ENCODE results near the gene WDR72.
"Not testable (repeated sequence)": the region's sequence is repeated elsewhere in the genome, so short reads cannot be mapped to it uniquely, and the experiment has no call there.

Gene WDR72

DNA sequence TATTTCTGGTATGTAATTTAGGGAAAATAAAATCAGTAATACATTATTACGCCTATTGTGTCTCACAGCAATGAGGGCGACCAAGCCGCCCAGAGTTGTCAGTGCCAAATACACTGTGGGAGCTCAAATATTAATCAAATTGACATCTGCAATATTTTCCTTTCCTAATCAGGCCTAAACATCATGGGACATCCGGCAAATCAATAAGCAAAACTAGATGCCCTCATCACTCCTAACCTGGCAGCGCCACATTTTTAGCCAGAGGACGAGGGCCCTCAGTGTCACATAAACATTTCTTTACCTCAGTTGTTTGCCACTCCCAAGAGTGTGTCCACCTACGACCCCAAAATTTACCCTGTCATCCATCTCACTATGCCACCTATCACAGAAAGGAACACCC is 64.1 kb downstream of the WDR72 start:
- no peak for DNase-seq

DNA sequence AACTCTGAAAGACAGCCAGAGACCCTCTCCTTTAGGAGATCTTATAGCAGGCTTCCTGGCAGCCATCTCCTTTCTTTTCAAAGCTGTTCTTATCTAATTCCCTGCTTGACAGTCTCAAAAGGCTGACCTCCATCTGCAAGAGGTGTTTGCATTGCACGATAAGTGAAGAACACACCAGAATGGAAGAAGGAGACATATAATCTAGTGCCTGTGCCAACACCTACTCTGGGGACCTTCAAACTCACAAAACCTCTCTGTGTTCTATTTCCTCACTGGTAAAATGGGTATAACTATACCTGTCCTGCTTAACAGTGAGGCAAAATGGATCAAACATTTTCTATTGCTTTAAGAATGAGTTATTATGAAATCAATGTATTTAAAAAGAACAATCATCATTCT is 65.0 kb downstream of the WDR72 start:
- DNase-seq, result no peak

DNA sequence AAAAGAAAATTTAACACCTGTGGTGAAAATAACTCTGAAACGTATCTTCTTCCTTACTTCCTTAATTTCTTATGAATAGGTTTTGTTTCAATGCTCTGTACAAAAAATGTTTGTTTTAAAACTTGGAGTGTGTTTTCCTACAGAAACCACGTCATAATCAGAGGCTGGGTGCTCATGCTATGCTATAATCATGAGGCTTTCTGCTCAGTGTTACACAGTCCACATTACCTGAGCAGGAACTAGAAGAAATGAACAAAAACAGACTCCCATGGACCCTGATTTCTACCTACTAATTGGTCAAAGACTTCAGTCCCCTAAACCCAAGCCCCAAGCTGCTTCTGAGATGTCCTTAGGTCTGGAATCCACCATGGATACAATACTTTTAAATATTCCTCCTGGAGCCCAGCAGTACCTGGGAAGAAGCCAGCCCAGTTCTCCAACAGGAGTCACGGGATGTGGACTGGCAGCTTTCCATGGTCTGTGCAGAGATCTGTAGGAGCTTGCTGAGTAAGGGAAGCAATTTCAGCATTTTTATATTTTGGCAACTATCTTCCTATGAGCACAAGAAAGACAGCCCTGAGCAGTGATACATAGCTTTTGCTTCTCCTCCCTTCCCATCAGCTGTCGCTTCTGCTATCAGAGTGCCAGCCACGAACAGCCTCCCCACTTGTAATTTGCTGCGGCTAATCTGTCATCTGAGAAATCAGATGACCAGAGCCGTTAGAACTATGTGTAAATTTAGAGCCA is 65.6 kb downstream of the WDR72 start:
- no peak for DNase-seq

DNA sequence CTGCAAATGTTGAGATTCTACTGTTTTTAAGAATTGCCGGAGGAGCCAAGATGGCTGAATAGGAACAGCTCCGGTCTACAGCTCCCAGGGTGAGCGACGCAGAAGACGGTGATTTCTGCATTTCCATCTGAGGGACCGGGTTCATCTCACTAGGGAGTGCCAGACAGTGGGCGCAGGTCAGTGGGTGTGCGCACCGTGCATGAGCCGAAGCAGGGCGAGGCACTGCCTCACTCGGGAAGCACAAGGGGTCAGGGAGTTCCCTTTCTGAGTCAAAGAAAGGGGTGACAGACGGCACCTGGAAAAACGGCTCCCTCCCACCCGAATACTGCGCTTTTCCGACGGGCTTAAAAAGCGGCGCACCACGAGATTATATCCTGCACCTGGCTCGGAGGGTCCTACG is 75.3 kb downstream of the WDR72 start:
- DNase-seq, result not testable (repeated sequence)

DNA sequence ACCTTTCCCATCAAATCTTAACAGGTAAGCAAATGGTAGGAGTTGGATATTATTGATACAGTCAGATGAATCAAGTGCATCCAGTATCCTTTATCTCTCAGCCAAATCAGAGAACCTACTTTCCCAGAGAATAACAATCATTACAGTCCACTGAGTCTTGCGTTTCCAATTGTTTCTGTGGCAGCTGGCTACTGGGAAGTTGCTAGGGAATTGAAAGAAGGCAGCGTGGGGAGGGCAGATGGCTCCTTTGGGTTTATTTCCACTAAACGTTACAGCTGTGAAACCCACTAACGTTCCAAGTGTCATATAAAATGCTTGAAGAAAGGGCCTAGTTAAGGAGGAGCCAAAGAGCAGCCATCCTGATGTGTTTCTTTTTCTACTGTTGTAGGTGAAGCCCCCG is 78.4 kb downstream of the WDR72 start:
- DNase-seq, result no peak

DNA sequence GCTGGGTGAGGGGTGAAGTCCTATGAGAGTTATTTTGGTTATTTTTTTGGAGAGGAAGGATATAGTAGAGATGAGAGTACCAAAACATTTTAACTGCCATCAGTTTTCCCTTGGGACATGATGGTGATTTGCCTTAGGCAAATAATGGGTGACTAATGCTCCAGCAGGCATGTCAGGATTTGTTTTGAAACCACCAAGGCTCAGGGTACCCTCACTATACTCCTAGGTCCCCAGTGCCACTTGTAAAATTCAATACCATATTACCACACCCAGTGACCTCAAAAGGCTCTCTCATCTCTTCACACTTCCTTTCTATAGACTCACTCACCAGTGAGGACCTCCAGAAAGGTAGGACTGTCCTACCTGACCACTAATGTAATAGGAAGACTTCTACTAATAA is 83.6 kb downstream of the WDR72 start:
- no peak for DNase-seq

DNA sequence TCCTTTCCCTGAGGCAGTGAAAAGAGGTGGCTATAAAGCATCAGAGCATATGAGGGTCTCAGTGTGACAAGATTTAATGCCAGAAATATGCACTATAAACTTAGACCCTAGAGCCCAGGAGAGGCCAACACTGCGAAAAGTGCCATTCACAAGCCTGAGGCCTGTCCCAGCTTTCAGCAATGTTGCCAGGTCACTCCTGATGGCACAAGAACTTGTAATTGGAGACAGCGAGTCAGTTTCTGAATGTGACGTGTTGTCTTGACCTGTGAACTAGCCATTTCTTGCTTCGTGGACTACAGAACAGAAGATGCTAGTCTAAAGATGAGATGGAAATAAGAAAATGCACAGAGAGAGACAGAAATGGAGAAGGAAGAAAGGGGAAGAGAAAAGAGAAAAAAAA is 87.9 kb downstream of the WDR72 start:
- no peak for DNase-seq

DNA sequence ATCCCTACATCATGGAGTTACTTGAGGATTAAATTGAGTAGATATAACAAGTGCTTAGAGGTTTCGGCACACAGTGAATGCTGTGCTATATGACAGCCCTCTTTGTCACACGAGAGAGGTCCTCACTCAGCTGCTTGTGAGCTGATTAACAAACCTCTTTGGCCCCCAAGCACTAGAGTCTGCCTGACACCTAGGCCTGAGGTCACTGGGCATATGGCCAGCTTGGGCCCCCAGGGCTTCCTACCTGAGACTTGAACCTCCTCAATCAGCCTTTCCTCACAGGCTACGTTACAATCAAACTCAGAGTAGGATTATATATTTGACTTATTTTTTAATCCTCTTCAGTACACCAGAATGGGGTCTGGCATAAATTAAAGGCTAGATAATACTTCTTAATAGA is 88.8 kb downstream of the WDR72 start:
- no peak for DNase-seq

DNA sequence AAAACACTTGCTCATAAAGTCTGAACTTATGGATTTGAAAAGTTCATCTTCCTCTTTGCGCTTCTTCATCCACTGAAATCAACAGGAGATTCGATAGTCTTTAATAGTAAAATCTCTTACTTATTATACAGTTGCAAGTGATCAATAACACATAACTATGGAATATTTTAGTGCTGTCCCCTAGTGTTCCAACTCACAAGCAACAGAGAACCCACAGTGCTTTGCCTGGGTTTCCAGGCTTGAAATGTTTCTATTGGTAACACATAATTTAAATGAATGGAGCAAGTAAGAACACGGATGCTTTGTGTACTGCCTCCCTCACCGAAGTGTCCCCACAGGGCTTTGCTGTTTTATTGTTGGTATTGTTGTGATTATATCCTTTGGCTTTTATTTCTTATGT is 93.5 kb downstream of the WDR72 start:
- no peak for DNase-seq

DNA sequence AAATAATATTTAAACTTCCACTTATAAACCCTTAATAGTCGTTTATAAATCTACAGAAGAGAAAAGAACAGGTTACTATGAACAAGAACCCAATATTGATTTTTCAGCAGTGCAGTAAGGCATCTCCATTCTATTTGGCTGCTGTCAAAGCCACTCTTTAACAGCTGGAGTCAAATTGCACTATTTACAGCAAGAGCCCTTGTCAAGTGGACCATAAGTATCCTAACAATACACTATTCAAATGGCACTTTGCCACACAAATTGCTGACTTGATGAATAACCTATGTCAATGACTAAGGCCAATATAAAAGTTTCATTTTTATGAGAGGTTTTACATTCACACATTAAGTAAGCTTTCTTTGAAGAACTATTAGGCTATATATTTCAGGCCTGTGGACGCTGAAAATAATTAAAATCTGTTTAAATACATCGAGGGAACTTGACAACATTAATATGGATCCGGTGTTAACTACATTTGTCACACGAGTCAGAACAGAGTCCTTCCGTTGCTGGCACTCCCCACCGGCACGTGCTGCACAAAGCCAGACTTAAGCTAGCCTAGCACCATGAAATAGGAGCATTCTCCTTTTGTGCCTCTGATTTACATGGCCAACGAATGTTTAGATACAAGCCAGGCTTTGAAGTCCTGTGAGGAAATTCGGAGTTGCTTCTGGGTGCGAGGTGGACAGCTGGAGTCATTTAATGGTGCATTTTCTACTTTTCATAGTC is 100.5 kb downstream of the WDR72 start:
- DNase-seq, result no peak

DNA sequence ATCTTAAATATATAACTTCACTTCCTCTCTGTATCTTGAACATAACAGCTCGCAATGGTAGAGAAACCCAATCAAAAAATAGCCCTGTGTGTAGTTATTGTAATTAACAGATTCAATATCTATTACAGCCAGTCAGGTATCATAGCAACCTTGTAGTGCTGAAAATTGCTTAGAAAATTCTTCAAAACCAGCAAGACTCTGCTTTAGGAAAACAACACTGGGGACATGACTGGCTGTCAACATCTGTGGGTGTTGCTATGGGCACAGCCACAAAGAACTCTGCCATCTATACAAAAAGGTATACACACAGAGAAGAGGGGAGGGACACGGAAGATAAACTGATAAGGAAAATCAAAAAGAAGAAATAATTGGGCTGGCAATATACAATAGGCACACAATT is 101.2 kb downstream of the WDR72 start:
- no peak for DNase-seq

DNA sequence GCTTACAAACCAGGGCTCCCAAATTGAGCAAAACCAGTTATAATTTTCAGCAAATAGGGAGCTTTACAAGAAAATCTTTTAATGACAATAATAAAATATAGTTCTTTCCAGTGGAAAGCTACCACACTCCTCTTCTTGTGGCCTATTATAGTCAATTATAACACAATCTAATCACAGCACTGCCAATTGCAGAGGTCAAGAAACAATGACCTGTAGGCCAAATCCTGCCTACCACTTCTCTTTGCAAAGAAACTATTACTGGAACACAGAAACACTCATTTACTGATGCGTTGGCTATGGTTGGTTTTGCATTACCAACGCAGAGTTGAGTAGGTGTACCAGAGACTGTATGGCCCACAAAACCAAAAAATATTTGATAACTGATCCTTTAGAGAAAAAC is 110.5 kb downstream of the WDR72 start:
- DNase-seq, result no peak

DNA sequence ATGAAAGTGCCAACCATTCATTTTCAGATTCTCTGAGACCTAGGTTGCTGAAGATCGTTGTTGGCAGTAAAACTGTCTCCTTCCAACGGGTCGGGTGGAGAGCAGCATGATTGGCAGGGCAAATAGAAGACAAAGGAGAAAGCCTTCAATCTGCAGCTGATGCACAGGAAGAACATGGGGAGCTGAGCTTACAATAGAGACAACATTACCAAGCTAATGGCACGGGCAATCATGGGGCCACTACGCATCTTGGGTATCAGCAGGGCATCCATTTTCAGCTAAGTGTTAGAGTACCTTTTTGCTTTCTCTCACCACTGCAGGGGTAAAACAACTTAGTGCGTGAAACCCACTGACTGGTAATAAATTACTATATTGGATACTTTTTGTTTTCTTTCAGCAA is 114.8 kb downstream of the WDR72 start:
- no peak for DNase-seq

DNA sequence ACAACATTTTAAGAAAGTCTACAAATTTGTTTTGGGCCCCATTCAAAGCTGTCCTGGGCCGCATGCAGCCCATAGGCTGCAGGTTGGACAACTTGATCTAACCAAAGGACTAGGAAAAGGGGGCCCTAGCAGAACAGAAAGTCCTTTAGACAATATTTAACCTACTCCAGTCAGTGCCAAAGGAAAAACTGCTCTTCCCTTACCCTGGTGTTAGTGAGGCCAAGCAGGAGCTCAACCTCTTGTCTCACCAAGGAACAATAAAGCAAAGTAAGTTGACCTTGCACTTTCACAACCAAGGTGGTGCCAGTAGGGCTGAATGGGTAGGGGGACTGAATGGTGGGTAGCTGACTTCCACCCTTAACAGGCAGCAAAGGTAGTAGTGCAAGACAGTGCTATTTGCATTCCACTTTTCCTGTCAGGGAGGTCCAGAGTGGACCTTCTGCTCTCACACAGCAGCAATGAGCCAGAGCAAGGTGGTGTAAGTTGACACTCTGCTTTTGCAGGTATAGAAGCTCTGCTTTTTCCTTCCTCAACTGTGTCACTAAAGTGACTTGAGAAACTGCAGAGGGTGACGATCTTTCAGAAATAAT is 124.9 kb downstream of the WDR72 start:
- DNase-seq, result no peak

DNA sequence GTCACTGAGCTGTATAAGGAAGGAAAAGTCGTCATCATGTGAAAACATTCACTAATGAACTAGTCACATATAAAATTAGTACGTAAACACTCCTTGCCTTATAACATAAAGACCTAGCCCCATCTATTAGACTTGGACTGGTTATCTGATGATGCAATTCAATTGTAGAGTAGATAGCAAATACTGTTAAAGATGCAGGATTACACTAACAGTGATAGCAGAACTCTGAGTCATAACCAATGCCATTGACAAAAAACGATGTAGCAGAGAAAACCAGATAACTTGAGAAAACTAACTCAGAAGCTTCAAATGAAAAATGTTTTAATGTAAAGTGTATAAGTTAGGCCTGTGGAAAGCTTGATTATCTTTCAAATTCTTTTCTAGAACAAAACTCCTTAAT is 132.2 kb downstream of the WDR72 start:
- DNase-seq, result no peak

DNA sequence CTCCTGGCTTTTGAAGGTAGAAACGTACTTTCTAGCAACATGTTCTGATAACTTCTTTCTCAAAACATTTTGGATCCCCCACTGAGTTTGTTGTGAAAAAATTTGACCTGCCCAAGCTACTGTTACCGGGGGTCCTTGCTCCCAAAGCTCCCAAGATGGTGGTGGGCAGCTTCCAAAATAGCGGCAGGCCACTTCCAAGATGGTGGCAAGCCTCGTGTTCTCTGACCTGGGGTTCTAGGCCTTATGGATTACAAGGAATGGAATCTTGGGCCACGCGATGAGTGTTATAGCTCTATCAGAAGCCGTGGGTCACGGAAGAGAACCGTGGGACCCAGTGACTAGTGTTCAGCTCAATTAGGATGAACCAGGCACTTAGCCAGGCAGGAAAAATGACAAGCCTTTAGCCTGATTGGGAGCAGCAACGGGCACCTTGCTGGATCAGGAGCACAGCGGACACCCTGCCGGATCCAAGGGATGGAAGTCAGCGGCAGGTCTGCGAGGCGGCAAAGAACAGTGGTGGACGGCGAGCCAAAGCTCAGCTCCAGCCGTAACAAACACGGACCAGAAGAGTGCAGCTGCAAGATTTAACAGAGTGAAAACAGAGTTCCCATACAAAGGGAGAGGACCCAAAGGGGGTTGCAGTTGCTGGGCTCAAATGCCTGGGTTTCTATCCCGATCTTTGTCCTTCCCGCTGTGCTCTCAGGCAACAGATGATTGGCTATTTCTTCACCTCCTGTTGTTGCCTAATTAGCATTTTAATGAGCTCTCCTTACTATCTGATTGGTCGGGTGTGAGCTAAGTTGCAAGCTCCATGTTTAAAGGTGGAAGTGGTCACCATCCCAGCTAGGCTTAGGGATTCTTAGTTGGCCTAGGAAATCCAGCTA is 133.3 kb downstream of the WDR72 start:
- DNase-seq, result no peak

DNA sequence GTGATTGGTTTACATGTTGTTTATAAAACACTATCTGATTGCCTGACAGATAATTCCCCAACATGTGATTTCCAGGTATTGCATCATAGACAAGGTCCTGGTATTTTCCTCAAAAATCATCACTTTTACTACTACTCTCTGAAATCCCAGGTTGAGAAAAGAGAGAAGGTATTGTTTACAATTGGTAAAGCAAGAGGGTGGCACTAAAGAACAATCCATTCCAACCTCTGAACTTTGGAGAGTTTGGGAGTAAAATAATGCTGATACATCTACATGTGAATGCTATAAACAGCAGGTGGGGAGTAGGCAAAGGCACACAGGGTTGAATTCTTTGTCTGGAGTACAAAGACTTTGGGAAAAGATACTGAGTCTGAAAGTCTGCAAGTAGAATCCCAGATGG is 134.2 kb downstream of the WDR72 start:
- no peak for DNase-seq

DNA sequence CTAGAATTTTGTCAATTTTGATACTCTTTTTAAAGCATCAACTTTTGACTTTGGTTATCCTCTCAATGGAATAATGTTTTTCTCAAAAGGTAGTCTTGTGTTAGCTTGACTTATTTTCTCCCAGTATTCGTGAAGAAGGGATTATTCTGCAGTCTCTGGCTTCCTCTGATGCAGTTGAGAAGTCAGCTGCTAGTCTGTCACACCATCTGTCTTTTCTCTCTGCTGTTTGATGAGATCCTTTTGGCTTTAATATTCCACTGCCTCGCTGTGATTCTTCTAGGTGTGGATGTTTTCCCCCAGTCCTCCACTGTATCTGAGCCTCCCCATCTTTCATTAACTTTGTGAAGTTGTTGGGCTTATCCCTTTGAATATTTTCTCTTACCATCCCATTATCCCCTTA is 141.0 kb downstream of the WDR72 start:
- DNase-seq, result no peak

DNA sequence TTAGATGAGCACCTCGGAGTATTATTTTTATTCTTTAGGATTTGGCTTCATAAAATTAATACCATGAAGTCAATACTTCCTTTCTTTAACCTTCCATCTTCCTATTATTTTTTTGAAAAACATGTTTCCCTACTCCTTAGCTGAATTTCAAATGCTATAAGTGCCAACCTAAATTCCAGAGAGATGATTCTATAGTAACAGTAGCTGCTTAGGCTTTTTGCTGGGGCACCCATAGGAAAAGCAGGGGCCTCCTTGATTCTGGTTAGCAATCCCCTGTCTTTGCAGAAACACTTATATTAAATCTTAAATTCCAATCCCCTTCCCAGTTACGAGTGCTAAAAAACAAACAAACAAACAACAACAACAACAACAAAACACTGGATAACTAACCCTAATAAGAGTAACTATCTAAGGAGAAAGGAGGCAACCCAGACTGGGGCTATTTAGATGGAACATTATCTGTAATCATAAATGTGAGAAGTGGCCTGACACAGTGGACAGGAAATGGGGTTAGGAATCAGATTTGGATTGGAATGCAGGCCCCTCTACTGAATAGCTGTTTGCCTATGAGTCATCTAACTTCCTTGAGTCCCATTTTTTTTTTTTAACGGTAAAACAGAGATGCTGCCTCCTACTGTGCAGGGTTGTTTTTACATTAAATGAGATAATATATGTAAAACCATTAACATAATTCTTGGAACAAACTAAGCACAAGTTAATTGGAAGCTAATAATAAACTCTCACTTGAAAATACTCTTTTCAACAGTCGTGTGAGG is 148.1 kb downstream of the WDR72 start:
- no peak for DNase-seq

DNA sequence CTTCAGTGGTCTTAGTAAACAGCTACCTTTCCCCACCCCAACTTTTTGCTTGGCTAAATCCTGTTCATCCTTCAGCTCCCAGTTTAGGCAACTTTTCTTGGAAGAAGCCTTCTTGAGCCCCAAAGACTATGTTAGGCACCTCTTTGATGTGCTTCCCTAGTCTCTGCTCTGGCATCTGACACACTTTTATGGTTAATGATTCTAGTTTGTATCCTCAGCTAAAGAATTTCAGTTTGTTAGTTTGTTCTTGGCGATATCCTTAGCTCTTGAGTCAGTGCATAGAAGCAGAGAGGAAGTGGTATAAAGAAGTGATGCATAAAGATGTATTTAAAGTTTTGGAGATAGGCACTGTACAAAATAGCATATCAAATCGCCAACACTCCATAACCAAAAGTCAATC is 168.4 kb downstream of the WDR72 start:
- DNase-seq, result no peak

DNA sequence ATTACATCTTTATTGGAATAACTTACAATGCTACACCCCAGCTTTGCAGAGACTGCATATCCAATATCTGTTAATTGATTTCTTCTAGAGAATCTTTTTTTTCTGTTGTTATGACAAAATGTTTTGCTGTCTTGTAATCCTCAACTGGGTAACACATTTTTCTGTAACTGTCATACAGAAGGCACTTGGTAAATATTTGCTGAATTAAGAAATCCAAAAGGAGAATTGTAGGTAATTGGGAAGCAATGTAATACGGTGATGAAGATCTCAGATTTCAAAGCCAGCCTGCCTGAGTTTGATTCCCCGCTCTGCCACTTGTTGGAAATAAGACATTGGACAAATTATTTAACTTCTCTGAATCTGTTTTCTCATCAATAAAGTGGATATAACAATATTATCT is 169.1 kb downstream of the WDR72 start:
- DNase-seq, result no peak

DNA sequence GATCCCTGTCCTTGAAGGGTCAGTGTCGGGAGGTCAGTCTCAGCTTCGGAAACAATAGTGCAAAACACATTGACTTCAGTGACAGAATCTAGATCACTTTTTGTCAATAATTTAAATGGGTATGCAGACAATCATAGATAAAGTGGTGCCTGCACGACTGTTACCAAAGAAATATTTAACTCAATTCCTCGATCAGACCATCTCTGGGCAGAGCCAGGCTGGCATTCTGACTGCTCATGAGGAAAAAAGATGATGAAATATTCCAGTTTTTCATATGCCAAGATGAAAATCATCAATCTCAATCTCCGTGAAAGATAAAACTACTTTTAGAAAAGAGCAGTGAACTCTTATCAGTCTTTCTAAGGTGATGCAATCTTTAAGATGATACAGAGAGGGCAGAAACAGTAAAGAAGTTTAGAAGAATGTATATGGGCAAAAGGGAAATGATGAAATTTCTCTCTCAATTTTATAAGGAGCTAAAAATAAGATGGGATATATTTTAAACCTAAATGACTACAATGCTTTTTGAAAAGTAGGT is 169.9 kb downstream of the WDR72 start:
- DNase-seq, result no peak
